Activated CD8-positive, alpha-beta memory T cell treated with anti-CD3 and anti-CD28 coated beads, Interleukin-2, amount 50 U/mL, for 1 hour (primary cell): ENCODE results near the gene SLC38A5.
"Not testable (repeated sequence)": the region's sequence is repeated elsewhere in the genome, so short reads cannot be mapped to it uniquely, and the experiment has no call there.

Experiments
- DNase-seq: peaks from one replicate; pipeline ENCODE4 v3.0.0-alpha.2; 2020; ENCODE audit errors: extremely low read depth

Gene SLC38A5

DNA sequence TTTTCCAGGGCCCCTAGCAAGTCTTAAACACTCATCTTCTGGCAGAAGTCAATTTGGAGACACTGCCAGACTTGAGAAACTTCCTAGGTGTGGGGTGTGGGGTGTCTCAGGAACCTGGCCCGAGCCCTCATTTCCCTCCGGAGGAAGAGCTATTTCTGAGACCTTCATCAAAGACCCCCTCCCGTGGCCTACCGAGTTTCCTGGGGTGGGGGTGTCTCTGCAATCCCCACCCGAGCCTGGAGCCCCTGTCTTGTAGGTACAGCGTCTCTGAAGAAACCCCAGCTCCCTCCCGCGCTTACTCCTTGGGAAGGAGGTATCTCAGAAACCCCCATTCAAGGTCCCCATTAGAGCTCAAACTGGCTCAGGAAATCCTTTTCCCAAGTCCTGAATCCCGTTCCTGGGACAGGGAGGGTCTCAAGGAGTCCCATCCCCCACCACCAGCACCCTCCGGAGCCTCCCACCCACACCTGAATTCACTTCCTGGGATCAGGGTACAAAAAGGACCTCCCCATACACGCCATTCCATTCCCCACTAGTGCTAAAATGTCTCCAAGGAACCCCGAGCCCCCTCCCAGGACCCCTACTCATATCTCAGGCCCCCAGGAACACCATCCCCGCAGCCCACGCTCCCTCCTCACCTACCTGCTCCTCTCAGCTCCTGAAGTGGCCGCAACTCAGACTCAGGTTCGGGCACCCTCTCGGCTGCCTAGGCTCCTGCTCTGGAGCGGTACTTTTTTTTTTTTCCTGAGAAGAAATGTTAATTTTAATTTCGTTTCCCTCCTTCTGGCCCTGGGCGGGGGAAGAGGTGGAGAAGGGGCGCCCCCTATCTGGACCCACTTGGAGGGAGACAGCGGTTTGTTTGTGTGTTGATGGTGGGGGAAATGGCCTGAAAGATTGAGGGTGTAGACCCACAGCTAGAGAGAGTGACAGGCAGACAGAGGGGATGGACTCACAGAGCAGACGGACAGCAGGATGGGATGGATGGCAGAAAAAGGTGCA is 1.1 kb downstream of the SLC38A5 start:
- no peak for DNase-seq

DNA sequence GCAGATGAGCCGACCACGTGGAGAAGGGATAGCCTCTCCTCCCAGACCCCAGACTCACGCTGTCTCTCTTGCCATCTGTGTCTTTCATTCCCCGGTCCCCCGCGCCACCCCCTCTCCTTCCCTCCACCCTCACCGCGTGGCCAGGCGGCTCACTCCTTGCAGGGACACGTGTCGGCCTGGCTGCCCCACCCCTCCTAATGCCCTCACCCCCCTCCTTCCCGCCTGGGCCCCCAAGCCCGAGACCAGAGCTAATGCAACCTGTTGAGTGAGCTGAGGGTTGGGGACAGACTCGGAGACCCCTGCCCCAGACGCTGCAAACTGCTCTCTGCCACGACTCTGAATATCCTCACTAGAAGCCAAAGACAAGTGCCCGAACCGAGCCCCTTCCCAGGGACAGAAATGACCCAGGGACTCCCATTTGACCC is 1.8 kb downstream of the SLC38A5 start:
- DNase-seq: no peak

DNA sequence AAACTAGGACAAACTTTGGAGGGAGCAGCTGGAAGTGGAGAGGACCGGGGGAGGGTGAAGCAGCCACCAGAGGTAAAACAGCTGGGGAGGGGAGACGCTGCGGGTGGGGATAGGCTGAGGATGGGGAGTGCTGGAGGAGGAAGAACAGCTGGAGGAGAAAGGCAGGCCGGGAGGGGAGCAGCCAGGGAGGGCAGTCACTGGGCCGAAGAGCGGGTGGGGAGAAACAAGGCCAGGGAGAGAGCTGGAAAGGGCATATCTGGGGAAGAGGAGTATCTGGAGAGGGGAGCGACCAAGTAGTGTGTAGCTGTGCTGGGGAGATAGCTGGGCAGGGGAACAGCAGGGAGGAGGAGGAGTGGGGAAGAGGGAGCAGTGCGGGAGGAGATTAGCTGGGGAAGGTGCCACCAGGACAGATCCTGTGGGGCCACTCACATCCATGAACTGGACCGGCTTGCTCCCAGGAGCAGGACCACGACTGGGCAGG is 2.7 kb downstream of the SLC38A5 start:
- DNase-seq: no peak

DNA sequence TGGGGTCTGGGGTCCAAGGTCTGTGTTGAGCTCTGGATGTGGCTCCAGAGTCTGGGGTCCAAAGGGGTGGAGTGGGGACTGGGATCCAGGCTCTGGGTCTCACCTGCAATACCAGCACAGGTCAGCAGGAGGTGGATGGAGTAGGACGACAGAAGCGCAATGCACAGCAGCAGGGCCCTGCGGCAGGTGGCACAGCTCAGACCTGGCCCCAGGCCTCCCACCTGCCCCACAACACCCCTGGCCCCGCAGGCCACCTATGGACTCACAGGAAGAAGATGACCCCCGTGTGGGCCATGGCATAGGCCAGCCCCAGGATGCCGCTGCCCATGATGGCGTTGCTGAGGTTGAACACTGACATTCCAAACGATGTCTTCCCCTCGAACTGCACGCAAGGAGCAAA is 3.4 kb downstream of the SLC38A5 start:
- no peak for DNase-seq

DNA sequence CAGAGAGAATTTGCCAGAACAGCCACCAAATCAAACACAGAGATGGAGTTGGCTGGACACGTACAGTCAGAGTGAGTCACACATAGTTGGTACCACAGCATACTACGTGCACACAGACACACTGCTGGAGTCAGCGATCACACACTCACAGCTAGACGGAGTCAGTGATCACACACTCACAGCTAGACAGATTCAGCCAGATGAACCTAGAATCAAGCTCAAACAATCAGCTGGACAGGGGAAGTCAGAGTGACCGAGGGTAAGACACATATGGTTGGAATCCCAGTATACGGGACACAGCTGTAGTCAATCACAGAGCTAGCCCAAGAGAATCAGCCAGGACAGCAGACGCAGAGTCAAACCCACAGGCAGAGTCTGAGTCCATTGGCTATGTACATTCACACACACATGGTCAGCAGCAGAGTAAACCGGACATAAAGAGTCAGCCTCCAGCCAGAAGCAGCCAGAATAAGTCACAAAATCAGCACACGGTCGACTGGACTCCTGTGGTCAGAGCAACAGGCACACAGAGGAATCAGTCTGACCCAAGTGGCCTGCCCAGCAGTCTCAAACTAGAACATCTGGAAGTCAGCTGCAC is 4.6 kb downstream of the SLC38A5 start:
- no peak for DNase-seq

DNA sequence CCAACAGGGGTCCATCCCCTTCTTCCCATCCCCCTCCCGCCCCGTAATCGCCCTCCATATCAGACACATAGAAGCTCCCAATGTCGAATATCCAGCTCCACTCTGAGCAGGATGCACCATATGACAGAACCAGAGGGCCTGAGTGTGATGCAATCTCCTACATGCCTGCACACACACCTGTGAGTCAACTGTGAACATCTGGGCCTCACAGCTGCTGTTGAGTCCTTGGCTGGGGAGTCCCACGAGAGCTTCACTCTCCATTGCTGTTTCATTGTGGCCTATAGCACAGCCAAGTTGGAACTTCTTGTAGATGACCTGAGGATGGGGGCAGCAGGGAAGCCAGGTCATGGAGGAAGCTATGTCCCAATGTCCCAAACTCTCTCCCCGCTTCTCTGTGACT is 8.2 kb downstream of the SLC38A5 start:
- DNase-seq: no peak

DNA sequence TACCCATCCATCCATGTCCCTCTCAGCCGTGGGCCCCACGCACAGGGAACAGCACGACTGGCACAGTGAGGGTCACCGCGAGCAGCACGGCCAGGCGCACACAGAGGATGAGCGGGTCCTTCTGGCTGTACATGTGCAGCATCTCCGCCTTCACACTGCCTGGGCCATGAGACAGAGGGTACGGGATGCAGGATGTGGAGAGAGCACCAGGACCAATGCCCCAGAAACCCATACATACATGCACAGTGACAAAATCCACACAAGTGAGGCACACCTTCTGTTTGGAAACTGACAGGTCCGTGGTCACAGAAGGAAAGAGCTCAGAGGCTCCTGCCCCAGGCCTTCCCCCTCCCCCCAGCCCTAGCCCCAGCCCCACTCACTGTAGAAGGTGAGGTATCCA is 9.5 kb downstream of the SLC38A5 start:
- no peak for DNase-seq

DNA sequence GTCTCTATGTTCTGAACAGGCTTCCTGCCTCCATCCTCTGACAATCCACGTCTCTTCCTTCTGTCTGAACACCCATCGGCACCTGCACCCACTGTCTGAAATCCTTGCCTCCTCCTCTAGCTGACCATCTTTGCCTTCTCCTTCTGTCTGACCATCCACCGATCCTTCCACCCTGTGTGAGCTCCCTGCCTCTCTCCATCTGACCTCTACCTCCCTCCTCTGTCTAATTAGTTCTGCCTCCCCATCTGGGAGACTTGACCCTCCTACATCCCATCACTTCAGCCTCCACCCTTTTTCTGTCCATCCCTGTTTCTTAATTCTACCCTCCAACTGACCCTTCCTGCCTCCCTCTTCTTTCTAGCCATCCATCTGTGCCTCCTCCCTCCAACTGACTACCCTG is 10.0 kb downstream of the SLC38A5 start:
- DNase-seq: no peak

DNA sequence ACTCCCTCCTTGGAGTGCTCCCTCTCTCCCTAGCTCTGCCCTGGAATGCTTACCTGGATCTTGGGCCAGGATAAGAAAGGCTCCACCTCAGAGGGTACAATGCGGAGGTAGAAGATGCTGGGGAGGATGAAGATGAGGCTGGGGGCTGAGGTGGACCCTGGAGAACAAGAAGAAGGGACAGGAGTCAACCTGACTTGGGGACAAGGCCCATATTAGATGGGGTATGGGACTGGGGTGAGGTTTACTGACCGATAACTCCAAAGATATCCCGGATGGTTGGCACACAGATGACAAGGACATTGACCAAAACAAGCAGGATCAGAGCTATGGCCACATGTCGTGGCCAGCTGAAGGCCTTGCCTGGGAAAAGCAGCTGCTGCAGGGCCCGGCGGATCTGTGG is 10.6 kb downstream of the SLC38A5 start:
- no peak for DNase-seq

DNA sequence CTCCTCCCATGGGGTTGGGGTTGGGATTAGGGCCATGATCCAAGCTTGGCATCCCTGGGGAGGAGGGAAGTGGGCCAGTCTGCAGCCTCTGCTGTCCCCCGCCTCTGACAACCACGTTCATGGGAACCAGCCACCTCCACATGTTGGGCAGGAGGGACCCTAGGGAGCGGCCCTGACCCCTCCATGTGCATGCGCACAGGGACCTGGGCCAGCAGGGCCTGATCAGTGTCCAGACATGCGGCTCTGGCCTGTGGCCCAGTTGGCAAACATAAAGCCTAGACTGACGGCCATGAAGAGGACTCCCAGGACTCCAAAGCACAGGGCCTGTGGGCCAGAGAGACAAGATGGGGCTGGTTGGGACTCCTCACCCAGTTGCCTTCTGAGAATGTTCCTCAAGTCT is 11.3 kb downstream of the SLC38A5 start:
- no peak for DNase-seq

DNA sequence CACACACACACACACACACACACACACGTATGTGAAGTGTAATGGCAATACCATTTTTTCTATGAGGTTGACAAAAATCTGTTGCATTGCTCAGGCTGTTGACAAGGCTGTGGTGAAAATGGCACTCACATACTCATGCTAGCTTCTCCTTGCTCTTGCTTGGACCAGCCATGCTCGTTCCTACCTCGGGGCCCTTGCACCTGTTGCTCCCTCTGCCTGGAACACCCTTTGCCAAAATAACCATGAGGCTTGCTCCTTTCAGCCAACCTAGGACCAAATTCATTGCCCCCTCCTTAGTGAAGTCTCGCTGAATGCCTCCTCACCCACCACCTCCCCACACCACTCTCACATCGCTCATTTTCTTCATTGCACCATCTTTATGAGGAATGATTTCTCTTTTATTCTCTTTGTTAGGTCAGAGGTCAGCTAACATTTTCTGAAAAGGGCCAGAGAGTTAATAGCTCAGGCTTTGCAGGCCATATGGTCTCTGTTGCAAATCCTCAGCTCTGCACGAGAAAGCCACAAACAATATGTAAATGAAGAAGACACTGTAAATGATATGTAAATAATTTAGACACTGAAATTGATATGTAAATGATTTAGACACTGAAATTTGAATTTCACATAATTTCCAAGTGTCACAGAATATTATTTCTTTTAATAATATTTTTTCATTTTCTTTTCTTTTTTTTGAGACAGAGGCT is 13.3 kb downstream of the SLC38A5 start:
- no peak for DNase-seq

DNA sequence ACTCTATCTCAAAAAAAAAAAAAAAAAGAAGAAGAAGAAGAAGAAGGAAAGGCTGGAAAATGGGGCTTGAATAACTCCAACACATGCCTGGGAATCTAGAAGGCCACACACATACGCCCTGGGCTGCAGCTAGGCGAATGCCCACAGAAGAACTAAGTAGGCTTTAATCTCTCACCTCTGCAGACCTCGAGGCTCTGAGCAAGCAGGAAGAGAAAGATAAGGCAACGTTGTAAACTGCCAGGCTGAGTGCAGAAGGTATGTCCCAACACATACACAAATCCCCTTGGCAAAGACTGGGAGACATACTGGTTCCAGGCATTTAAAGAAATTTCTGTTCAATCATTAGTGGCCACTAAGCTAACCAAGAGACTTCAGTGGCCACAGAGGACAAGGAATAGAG is 18.4 kb downstream of the SLC38A5 start:
- DNase-seq: no peak

DNA sequence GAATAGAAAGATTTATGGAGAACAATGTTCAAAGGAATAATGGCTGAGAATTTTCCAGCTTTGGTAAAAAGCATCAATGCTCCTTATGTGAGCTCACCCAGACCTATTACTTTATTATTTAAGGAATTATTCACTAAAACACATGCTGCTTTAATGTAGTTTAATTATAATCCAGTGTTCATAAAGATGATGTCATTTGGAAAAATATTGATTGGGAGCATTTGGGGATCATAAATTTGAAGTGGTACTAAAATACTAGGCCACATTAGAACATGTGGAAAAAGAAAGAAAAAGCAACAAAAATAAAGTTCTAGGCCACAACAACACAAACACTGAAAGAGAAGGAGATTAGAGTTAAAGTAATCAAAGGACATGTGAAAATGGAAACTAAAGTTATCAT is 20.0 kb downstream of the SLC38A5 start:
- DNase-seq: no peak

DNA sequence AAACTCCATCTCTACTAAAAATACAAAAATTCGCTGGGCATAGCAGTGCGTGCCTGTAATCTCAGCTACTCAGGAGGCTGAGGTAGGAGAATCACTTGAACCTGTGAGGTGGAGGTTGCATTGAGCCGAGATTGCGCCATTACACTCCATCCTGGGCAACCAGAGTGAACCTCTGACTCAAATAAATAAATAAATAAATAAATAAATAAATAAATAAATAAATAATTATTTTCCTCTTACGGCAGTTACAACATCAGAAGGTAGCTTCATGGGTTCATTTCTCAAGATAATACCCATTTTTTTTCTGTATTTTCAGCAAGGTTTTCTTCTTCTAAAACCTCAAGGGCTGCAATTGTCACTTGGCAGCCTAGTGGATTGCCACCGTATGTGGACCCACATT is 22.9 kb downstream of the SLC38A5 start:
- not testable (repeated sequence) for DNase-seq

DNA sequence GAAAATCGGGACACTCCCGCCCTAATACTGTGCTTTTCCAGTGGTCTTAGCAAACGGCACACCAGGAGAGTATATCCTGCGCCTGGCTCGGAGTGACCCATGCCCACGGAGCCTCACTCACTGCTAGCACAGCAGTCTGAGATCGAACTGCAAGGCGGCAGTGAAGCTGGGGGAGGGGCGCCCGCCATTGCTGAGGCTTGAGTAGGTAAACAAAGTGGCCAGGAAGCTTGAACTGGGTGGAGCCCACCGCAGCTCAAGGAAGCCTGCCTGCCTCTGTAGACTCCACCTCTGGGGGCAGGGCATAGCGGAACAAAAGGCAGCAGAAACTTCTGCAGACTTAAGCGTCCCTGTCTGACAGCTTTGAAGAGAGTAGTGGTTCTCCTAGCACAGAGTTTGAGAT is 36.3 kb downstream of the SLC38A5 start:
- DNase-seq: not testable (repeated sequence)

DNA sequence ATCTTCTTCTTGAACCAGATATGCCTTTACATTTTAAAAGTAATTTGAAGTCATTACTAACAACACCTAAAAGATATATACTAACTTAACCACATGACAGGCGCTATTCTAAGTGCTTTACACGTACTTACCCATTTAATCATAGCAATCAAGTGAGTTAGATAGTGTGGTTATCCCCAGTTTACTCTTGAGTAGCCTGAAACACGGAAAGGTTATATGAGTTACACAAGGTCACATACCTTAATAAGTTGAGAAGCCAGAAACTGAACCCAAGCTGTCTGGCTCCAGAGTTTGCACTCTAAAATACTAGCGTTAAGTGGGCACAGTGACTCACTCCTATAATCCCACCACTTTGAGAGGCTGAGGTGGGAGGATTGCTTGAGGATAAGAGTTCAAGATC is 39.9 kb downstream of the SLC38A5 start:
- not testable (repeated sequence) for DNase-seq

DNA sequence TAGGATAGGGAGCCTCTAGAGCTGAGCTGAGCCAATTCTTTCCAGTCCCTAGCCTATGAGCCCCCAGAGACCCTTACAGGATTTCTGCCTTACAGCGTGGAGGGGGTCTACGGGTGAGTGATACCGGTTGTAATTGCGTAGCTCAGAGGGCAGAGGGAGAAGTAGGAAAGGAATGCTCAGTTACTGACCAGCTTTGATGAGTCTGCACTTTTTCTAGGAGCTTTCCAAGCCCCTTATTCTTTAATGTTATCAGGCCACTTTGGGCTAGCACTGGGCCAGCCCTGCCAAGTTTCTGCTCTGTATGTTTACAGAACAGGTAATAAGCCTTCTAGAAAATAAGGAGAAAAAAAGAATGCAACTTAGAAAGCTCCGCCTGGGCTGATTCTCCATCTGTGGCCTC is 40.5 kb downstream of the SLC38A5 start:
- not testable (repeated sequence) for DNase-seq

DNA sequence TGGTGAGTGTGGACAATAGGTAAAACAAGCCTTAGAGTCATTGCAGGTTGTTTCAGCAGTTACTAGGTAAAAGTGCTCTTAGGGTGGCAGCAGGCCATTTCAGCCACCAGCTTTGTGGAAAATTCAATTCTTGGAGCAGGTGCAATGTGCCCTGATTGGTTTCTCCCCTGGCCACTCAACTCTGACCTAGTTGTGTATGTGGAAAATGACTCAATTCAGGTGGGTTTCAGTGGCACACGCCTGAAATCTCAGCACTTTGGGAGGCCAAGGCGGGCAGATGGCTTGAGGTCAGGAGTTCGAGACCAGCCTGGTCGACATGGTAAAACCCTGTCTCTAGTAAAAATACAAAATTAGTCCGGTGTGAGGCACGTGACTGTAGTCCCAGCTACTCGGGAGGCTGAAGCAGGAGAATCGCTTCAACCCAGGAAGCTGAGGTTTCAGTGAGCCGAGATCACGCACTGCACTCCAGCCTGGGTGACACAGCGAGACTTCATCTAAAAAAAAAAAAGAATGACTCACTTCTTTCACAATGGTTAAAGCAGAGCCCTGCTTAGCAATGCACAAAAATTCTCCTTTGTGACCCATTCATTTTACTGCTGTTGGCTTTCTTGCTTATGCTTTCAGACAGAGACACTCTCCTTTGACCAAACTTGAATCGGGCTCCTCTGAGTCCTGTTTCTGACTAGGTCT is 42.9 kb downstream of the SLC38A5 start:
- DNase-seq: not testable (repeated sequence)

DNA sequence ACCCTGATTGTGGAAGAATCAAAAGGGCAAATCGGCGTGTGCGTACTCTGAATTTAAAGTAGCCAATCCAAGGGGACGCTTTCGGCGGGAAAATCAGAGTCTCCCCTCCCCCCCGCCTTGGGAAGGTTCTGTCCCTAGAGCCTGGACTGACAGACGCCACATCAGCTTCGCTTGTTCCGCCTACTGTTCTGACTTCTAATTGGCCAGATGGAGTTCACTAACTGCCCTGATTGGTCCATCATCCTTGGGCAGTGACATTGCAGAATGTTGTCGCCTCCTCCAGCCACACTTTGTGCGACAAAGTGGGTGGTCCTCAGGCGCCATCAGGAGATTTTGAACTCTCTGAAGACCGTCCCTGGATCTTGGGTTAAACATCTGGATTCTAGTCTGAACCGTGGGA is 58.2 kb downstream of the SLC38A5 start, which contains the start of gene SSX4B:
Gene SSX4B (minus strand): TSS at position 101 of the 400 bp plus-strand sequence. CDS start 588 bp downstream, outside the sequence.
- DNase-seq: not testable (repeated sequence)
